ENCODE data around the gene C1QTNF9.
"Not testable (repeated sequence)": the region's sequence is repeated elsewhere in the genome, so short reads cannot be mapped to it uniquely, and the experiment has no call there.

Gene C1QTNF9

GRCh38 chr13:24321416-24321815 lies 12.0 kb downstream of the C1QTNF9 start:
- not testable (repeated sequence) for DNase-seq (ENCODE audit: low read depth in 2 of 2)

GRCh38 chr13:24322470-24322869 lies 13.1 kb downstream of the C1QTNF9 start:
- not testable (repeated sequence) for DNase-seq (ENCODE audit: low read depth in 2 of 2)

GRCh38 chr13:24323036-24323738 lies 13.8 kb downstream of the C1QTNF9 start:
- DNase-seq (ENCODE audit: low read depth in 2 of 2), result no peak

- no peak for DNase-seq (ENCODE audit: low read depth in 2 of 2)
Measured at GRCh38 chr13:24323739-24324075, 14.3 kb downstream of the C1QTNF9 start.

- DNase-seq (ENCODE audit: low read depth in 2 of 2), result not testable (repeated sequence)
Measured at GRCh38 chr13:24327598-24327997, 18.2 kb downstream of the C1QTNF9 start.

GRCh38 chr13:24328145-24328544 lies 18.8 kb downstream of the C1QTNF9 start:
- no peak for DNase-seq (ENCODE audit: low read depth in 2 of 2)

- no peak for DNase-seq (ENCODE audit: low read depth in 2 of 2)
Measured at GRCh38 chr13:24338721-24339120, 29.3 kb downstream of the C1QTNF9 start.

GRCh38 chr13:24339937-24340607 lies 30.7 kb downstream of the C1QTNF9 start:
- DNase-seq (ENCODE audit: low read depth in 2 of 2), result no peak

- no peak for DNase-seq (ENCODE audit: low read depth in 2 of 2)
Measured at GRCh38 chr13:24340608-24340955, 31.2 kb downstream of the C1QTNF9 start.

GRCh38 chr13:24341439-24341838 lies 32.1 kb downstream of the C1QTNF9 start:
- DNase-seq (ENCODE audit: low read depth in 2 of 2), result no peak

- DNase-seq (ENCODE audit: low read depth in 2 of 2), result no peak
Measured at GRCh38 chr13:24348385-24348784, 39.0 kb downstream of the C1QTNF9 start.

GRCh38 chr13:24348797-24349515 lies 39.6 kb downstream of the C1QTNF9 start:
- no peak for DNase-seq (ENCODE audit: low read depth in 2 of 2)

- DNase-seq (ENCODE audit: low read depth in 2 of 2), result not testable (repeated sequence)
Measured at GRCh38 chr13:24349778-24350664, 40.6 kb downstream of the C1QTNF9 start.

GRCh38 chr13:24351423-24351822 lies 42.0 kb downstream of the C1QTNF9 start:
- DNase-seq (ENCODE audit: low read depth in 2 of 2), result no peak

GRCh38 chr13:24353736-24354135 lies 44.4 kb downstream of the C1QTNF9 start:
- no peak for DNase-seq (ENCODE audit: low read depth in 2 of 2)

- no peak for DNase-seq (ENCODE audit: low read depth in 2 of 2)
Measured at GRCh38 chr13:24355103-24355502, 45.7 kb downstream of the C1QTNF9 start.

- no peak for DNase-seq (ENCODE audit: low read depth in 2 of 2)
Measured at GRCh38 chr13:24356270-24356669, 46.9 kb downstream of the C1QTNF9 start.

- no peak for DNase-seq (ENCODE audit: low read depth in 2 of 2)
Measured at GRCh38 chr13:24356837-24357236, 47.5 kb downstream of the C1QTNF9 start.

- no peak for DNase-seq (ENCODE audit: low read depth in 2 of 2)
Measured at GRCh38 chr13:24357756-24358155, 48.4 kb downstream of the C1QTNF9 start.

- not testable (repeated sequence) for DNase-seq (ENCODE audit: low read depth in 2 of 2)
Measured at GRCh38 chr13:24358836-24359235, 49.5 kb downstream of the C1QTNF9 start.

- DNase-seq (ENCODE audit: low read depth in 2 of 2), result not testable (repeated sequence)
Measured at GRCh38 chr13:24359252-24359651, 49.9 kb downstream of the C1QTNF9 start.

GRCh38 chr13:24360106-24360505 lies 50.7 kb downstream of the C1QTNF9 start:
- DNase-seq (ENCODE audit: low read depth in 2 of 2), result no peak
